Spleen (tissue), 13 donors: ENCODE data around the gene ENOSF1. TPM values are rescaled to one million over a fixed set of nuclear protein-coding genes. Genes with fewer than 3 reads are reported as not detected.
"Not testable (repeated sequence)": the region's sequence is repeated elsewhere in the genome, so short reads cannot be mapped to it uniquely, and the experiment has no call there.

Source experiments
- DNase-seq: peaks from one replicate; pipeline ENCODE4 v3.0.0-alpha.2; 2020
- H3K27ac ChIP-seq, 8 donors: fragments of 200-600 bp; sonication (generic) in 7 of 8; 1 replicate in 4 of 8; 2 replicates in 4 of 8; pipeline versions ENCODE4 v1.5.0 to v1.8.0; 2016 to 2021; ENCODE audit warnings: inconsistent platforms in 4 of 8, mild to moderate bottlenecking in 4 of 8, moderate library complexity in 1 of 8
- H3K27me3 ChIP-seq, 7 donors: fragments of 200-600 bp; sonication (generic) in 6 of 7; replicated peaks in 1 of 7; 1 replicate in 4 of 7; 2 replicates in 3 of 7; pipeline versions ENCODE4 v1.5.0 to v1.8.0; 2016 to 2021; ENCODE audit warnings: inconsistent platforms in 3 of 7, mild to moderate bottlenecking in 1 of 7
- H3K36me3 ChIP-seq, 6 donors: fragments of 200-600 bp; sonication (generic) in 5 of 6; 1 replicate in 4 of 6; 2 replicates in 2 of 6; pipeline versions ENCODE4 v1.5.0 to v1.8.0; 2016 to 2021; ENCODE audit warnings: inconsistent platforms in 2 of 6
- H3K4me1 ChIP-seq, 6 donors: fragments of 200-600 bp; sonication (generic) in 5 of 6; 1 replicate in 3 of 6; 2 replicates in 3 of 6; pipeline versions ENCODE4 v1.5.0 to v1.8.0; 2016 to 2021; ENCODE audit warnings: inconsistent platforms in 3 of 6
- H3K4me3 ChIP-seq, 8 donors: fragments of 200-600 bp; sonication (generic) in 7 of 8; 1 replicate in 4 of 8; 2 replicates in 4 of 8; pipeline versions ENCODE4 v1.5.0 to v1.8.0; 2016 to 2021; ENCODE audit warnings: inconsistent platforms in 4 of 8, mild to moderate bottlenecking in 4 of 8, moderate library complexity in 2 of 8
- H3K9me3 ChIP-seq, 8 donors: fragments of 200-600 bp; sonication (generic) in 7 of 8; 1 replicate in 4 of 8; 2 replicates in 4 of 8; pipeline versions ENCODE4 v1.5.0 to v1.8.0; 2016 to 2021; ENCODE audit warnings: inconsistent platforms in 4 of 8
- CTCF ChIP-seq, 11 experiments: fragments of 200-600 bp in 7 of 11; fragments of 450-650 bp in 4 of 11; sonication (generic) in 4 of 11; IDR thresholded peaks in 8 of 11; conservative IDR thresholded peaks in 3 of 11; 1 replicate in 7 of 11; 2 replicates in 4 of 11; pipeline versions ENCODE4 v1.4.0 to v1.8.0; 2016 to 2021; ENCODE audit warnings: antibody characterized with exemption in 11 of 11, inconsistent platforms in 4 of 11, mild to moderate bottlenecking in 1 of 11
- POLR2A ChIP-seq, 3 donors: fragments of 450-650 bp; IDR thresholded peaks; one replicate each; pipeline ENCODE4 v1.5.1; 2017; ENCODE audit warnings: antibody characterized with exemption in 3 of 3, mild to moderate bottlenecking in 1 of 3
- POLR2AphosphoS5 ChIP-seq, 3 donors: sonication (generic); formaldehyde crosslinking; IDR thresholded peaks; one replicate each; pipeline ENCODE4 v1.5.1; 2017; ENCODE audit warnings: antibody characterized with exemption in 3 of 3
- WGBS, 5 donors: extraction: QIAGEN DNeasy Blood & Tissue Kit in 3 of 5; methylation state at CpG; one replicate each; pipeline versions ENCODE4 v1.1.5 to v1.1.7; 2013 to 2018; 5-methylcytosine and 5-hydroxymethylcytosine counted together
- intact Hi-C: fragments of 100-400 bp; cut with DNase I; formaldehyde crosslinking; loops from one replicate; pipeline ENCODE4 v1.15.0; 2023; ENCODE audit warnings: low total_unique reads
- long read RNA-seq, 2 donors: transcript quantifications; one replicate each; lab custom pipeline, GENCODE V29; 2026
- polyA plus RNA-seq, 3 donors: library from polyadenylated mRNA; stranded (reverse); fragments of 200-250 nt; gene quantifications; one replicate each; pipeline ENCODE4 v1.2.1, GENCODE V29; 2013
- total RNA-seq, 7 donors: library from RNA; depleted of rRNA in 3 of 7; stranded (reverse); fragments of >200 nt in 3 of 7; fragmentation: NEBNext Ultra II Directional in 4 of 7; extraction: Animal tissue kit (Norgen Biotek cat#: 25700) in 4 of 7; gene quantifications; one replicate each; pipeline versions ENCODE4 v1.1.0 to v1.2.1, GENCODE V29; 2016 to 2021
- donor health status: healthy with polysubstance abuse.
- donor health status: DM: no; HTN: no; CAD: no; lungs with moderate emphysema.
- donor health status: DM: no; HTN: no; CAD: no.
- donor health status: Bipolar disorder and iron deficiency.
- donor health status: healthy.
- donor health status: DM: no; HTN: no; CAD: no.
- donor health status: DM: yes; HTN: yes; CAD: no.

ENOSF1 gene
- total RNA-seq, result 100 to 1,000 TPM in 2 of 7 donors, 10 to 100 TPM in 5; 37.9 to 125 (median 76.8) TPM
- 10 to 100 TPM; 28.2 to 45.7 (median 37.2) TPM for polyA plus RNA-seq
- long read RNA-seq, donor 1, full-length matches to known transcripts, result 11 of 11 reads
- long read RNA-seq, donor 1, partial matches to known transcripts, result 0 of 11 reads
- long read RNA-seq, donor 1, other reads (novel, unspliced or antisense), result 0 of 11 reads
- long read RNA-seq, donor 2, partial matches to known transcripts, result 0 of 4 reads
- long read RNA-seq, donor 2, other reads (novel, unspliced or antisense), result 0 of 4 reads

- H3K27me3 ChIP-seq, result peaks cover 0 to 14% (median 0%) of the 10 kb centered on the region in 7 donors
- TF ChIP-seq POLR2A (IDR thresholded peaks at IDR 0.05) (peak in 1 of 3 donors; percentile 17), CTCF (IDR thresholded peaks at IDR 0.05 in 8 of 11, conservative IDR thresholded peaks at IDR 0.05 in 3 of 11) (peak; percentile 51 to 92 (median 85)), POLR2AphosphoS5 (IDR thresholded peaks at IDR 0.05) (peak; percentile 73 to 84 (median 79))
- peak within 1 kb of the TSS; percentile 4 to 87 (median 81) for H3K27ac ChIP-seq
- DNase-seq, result peak; percentile 95
- intact Hi-C loops, result no loop called here
- WGBS, 5 donors, result 0 to 16% (median 10%) methylated on average over 14 to 91 of the region's 91 CpGs
- peaks cover 0 to 36% (median 27%) of the 10 kb centered on the region in 6 donors for H3K4me1 ChIP-seq
- H3K9me3 ChIP-seq, result peaks cover 0 to 12% (median 0%) of the 10 kb centered on the region in 8 donors
- peaks cover 0 to 10% (median 0%) of the 10 kb centered on the region in 6 donors for H3K36me3 ChIP-seq
- H3K4me3 ChIP-seq, result peak within 1 kb of the TSS; percentile 50 to 83 (median 71)
These were observed at the start of gene ENOSF1 for GRCh38 chr18:712401-713134. TSS of gene ENOSF1 (minus strand) at chr18:712630. CDS start at chr18:712587, 43 bp downstream.

GRCh38 chr18:759864-760263 lies 47.4 kb upstream of the ENOSF1 start:
- DNase-seq, intact Hi-C loops, H3K27me3 ChIP-seq, H3K4me3 ChIP-seq, H3K27ac ChIP-seq, H3K4me1 ChIP-seq, H3K9me3 ChIP-seq: not testable (repeated sequence)
- 93 to 98% (median 94%) methylated on average over 2 to 4 of the region's 4 CpGs for WGBS, 5 donors
- peaks cover 0 to 19% (median 4%) of the 10 kb centered on the region in 6 donors for H3K36me3 ChIP-seq

GRCh38 chr18:755506-755905 lies 43.1 kb upstream of the ENOSF1 start:
- no peak for DNase-seq
- TF ChIP-seq POLR2A (IDR thresholded peaks at IDR 0.05) (no peak), CTCF (IDR thresholded peaks at IDR 0.05 in 8 of 11, conservative IDR thresholded peaks at IDR 0.05 in 3 of 11) (no peak), POLR2AphosphoS5 (IDR thresholded peaks at IDR 0.05) (no peak)
- peaks cover 0 to 5% (median 0%) of the 10 kb centered on the region in 8 donors for H3K9me3 ChIP-seq
- H3K4me1 ChIP-seq, result no peaks in the 10 kb centered on the region
- H3K27ac ChIP-seq, result no peak overlapping the region
- H3K4me3 ChIP-seq, result no peak overlapping the region
- 64 to 74% (median 68%) methylated on average over 2 of the region's 2 CpGs for whole genome bisulfite sequencing, 5 donors
- intact Hi-C loops, result no loop called here
- peaks cover 0 to 43% (median 6%) of the 10 kb centered on the region in 6 donors for H3K36me3 ChIP-seq
- no peaks in the 10 kb centered on the region for H3K27me3 ChIP-seq

GRCh38 chr18:754656-755055 lies 42.2 kb upstream of the ENOSF1 start:
- no peaks in the 10 kb centered on the region for H3K9me3 ChIP-seq
- intact Hi-C loops, result no loop called here
- H3K4me1 ChIP-seq, result no peaks in the 10 kb centered on the region
- H3K27ac ChIP-seq, result no peak overlapping the region
- H3K4me3 ChIP-seq, result no peak overlapping the region
- WGBS, 5 donors, result 72 to 94% (median 91%) methylated on average over 1 of the region's 1 CpG
- peaks cover 0 to 44% (median 6%) of the 10 kb centered on the region in 6 donors for H3K36me3 ChIP-seq
- DNase-seq, result no peak
- no peaks in the 10 kb centered on the region for H3K27me3 ChIP-seq
- TF ChIP-seq CTCF (IDR thresholded peaks at IDR 0.05 in 8 of 11, conservative IDR thresholded peaks at IDR 0.05 in 3 of 11), result no peak
- TF ChIP-seq POLR2A (IDR thresholded peaks at IDR 0.05), result no peak
- no peak for TF ChIP-seq POLR2AphosphoS5 (IDR thresholded peaks at IDR 0.05)
